GM23338 (cell line): ENCODE measurements around the gene PYGO2.

Experiments used
- CREB1 ChIP-seq: fragments of 250-450 bp; sonication (Bioruptor Pico); IDR thresholded peaks from 2 replicates; pipeline ENCODE4 v1.5.0; 2020; ENCODE audit warnings: low read depth, mild to moderate bottlenecking, moderate library complexity
- CTCF ChIP-seq, 2 experiments: fragments of 200-600 bp in 1 of 2; sonication (generic) in 1 of 2; conservative IDR thresholded peaks; 2 replicates each; pipeline versions ENCODE4 v1.5.1 to v1.6.1; 2016 to 2017; ENCODE audit warnings: antibody characterized with exemption in 2 of 2, low read depth in 2 of 2, mild to moderate bottlenecking in 2 of 2, moderate library complexity in 1 of 2
- ETS1 ChIP-seq: IDR thresholded peaks from 2 replicates; pipeline ENCODE4 v1.6.1; 2016; ENCODE audit warnings: antibody characterized with exemption
- EZH2 ChIP-seq: fragments of 200-600 bp; sonication (generic); IDR thresholded peaks from one replicate; pipeline ENCODE4 v1.8.0; 2017; ENCODE audit warnings: antibody characterized with exemption, mild to moderate bottlenecking, low read depth; ENCODE audit not compliant: unreplicated experiment
- EZH2phosphoT487 ChIP-seq: fragments of 200-600 bp; sonication (generic); IDR thresholded peaks from one replicate; pipeline ENCODE4 v1.8.1; 2018; ENCODE audit warnings: antibody characterized with exemption; ENCODE audit not compliant: unreplicated experiment
- JUNB ChIP-seq: IDR thresholded peaks from one replicate; pipeline ENCODE4 v1.6.1; 2016; ENCODE audit warnings: antibody characterized with exemption; ENCODE audit not compliant: unreplicated experiment
- POLR2AphosphoS5 ChIP-seq: IDR thresholded peaks from 2 replicates; pipeline ENCODE4 v1.6.1; 2016; ENCODE audit warnings: antibody characterized with exemption, low read depth
- REST ChIP-seq: IDR thresholded peaks from one replicate; pipeline ENCODE4 v1.6.1; 2018; ENCODE audit warnings: antibody characterized with exemption; ENCODE audit not compliant: unreplicated experiment
- STAT1 ChIP-seq: IDR thresholded peaks from one replicate; pipeline ENCODE4 v1.6.1; 2016; ENCODE audit warnings: antibody characterized with exemption; ENCODE audit not compliant: unreplicated experiment
- ZNF462 ChIP-seq: fragments of 250-450 bp; sonication (Bioruptor Pico); IDR thresholded peaks from 2 replicates; pipeline ENCODE4 v1.5.0; 2020; ENCODE audit warnings: mild to moderate bottlenecking, moderate library complexity

- no peak for TF ChIP-seq CTCF (conservative IDR thresholded peaks at IDR 0.05; ENCODE audit: low read depth in 2 of 2)
- no peak for TF ChIP-seq EZH2
- no peak for TF ChIP-seq POLR2AphosphoS5
- no peak for TF ChIP-seq EZH2phosphoT487
- no peak for TF ChIP-seq REST
- no peak for TF ChIP-seq JUNB
- TF ChIP-seq CREB1 (CRISPR knock-in tag) = no peak
- no peak for TF ChIP-seq STAT1
- TF ChIP-seq ETS1 = no peak
- no peak for TF ChIP-seq ZNF462 (CRISPR knock-in tag)
Observed at GRCh38 chr1:154975409-154976059, 14.0 kb upstream of the PYGO2 start.
